Breast epithelium (tissue), 3 donors: ENCODE results near the gene EPHA8.

Source experiments
- POLR2AphosphoS5 ChIP-seq, 3 donors: sonication (generic); formaldehyde crosslinking; IDR thresholded peaks; one replicate each; pipeline ENCODE4 v1.6.1; 2017; ENCODE audit warnings: antibody characterized with exemption in 3 of 3
- TF ChIP-seq, protein P1 (sequence below), 3 donors: fragments of 450-650 bp; IDR thresholded peaks; one replicate each; pipeline ENCODE4 v1.5.1; 2016 to 2017; ENCODE audit warnings: antibody characterized with exemption in 3 of 3, mild to moderate bottlenecking in 3 of 3, moderate library complexity in 3 of 3

DNA sequence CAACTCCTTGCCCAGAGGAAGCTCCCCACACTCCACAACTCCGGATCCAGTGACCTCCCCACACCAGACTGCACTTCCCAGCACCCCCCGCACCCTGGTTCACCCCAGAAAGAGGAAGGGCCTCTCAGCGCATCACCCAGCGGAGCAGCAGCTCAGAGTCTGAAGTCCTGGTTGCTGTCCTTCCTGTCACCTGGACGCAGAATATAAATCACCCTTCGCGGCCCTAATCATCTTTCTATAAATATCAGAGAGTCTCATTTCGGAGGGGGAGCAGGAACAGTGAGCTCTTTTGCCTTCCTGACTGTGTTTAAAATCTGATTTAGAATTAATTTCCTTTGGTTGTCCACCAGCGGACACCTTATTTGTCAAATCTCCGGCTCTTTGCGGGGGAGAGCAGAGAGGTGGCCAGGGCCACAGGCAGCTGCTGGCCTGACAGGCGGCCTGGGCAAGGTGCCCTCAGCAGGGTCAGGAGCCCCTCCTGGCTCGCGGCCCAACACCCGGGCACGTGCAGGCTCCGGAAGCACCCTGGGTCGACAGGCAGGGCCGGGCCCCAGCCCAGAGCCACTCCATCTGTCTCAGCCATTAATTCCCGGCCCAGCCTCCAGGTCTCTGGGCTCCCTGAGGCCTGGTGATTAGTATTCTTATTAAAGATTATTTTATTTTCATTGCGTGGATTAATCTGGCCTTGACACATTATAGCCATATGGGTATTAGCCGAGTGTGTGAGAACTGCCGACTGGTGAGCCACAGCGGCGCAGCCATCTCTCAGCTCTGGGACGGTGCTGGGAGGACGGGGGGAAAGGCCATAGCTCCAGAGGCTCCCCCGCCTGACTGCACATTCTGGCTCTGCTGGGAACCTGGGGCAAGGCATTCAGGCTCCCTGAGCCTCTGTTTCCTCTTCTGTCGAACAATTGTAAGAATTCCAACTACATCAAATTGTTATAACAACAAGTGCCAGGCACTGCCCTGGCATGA is 19.7 kb downstream of the EPHA8 start:
- TF ChIP-seq, protein P1, sequence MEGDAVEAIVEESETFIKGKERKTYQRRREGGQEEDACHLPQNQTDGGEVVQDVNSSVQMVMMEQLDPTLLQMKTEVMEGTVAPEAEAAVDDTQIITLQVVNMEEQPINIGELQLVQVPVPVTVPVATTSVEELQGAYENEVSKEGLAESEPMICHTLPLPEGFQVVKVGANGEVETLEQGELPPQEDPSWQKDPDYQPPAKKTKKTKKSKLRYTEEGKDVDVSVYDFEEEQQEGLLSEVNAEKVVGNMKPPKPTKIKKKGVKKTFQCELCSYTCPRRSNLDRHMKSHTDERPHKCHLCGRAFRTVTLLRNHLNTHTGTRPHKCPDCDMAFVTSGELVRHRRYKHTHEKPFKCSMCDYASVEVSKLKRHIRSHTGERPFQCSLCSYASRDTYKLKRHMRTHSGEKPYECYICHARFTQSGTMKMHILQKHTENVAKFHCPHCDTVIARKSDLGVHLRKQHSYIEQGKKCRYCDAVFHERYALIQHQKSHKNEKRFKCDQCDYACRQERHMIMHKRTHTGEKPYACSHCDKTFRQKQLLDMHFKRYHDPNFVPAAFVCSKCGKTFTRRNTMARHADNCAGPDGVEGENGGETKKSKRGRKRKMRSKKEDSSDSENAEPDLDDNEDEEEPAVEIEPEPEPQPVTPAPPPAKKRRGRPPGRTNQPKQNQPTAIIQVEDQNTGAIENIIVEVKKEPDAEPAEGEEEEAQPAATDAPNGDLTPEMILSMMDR (IDR thresholded peaks at IDR 0.05), result no peak
- no peak for TF ChIP-seq POLR2AphosphoS5 (IDR thresholded peaks at IDR 0.05)
